ENCODE data around the gene RDH16. TPM values are rescaled to one million over a fixed set of nuclear protein-coding genes. Genes with fewer than 3 reads are reported as not detected.

RDH16 gene, protein sequence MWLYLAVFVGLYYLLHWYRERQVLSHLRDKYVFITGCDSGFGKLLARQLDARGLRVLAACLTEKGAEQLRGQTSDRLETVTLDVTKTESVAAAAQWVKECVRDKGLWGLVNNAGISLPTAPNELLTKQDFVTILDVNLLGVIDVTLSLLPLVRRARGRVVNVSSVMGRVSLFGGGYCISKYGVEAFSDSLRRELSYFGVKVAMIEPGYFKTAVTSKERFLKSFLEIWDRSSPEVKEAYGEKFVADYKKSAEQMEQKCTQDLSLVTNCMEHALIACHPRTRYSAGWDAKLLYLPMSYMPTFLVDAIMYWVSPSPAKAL
- under 1 TPM; 0.28 to 0.68 (median 0.37) TPM for polyA plus RNA-seq (ENCODE audit: insufficient read length in 3 of 3)

- no peak for DNase-seq (ENCODE audit: low read depth in 3 of 3, low spot score in 2 of 3)
Observed at GRCh38 chr12:56957229-56958052, at the start of gene RDH16. TSS of gene RDH16 (minus strand) at chr12:56957608. CDS start at chr12:56957462, 146 bp downstream.

DNA sequence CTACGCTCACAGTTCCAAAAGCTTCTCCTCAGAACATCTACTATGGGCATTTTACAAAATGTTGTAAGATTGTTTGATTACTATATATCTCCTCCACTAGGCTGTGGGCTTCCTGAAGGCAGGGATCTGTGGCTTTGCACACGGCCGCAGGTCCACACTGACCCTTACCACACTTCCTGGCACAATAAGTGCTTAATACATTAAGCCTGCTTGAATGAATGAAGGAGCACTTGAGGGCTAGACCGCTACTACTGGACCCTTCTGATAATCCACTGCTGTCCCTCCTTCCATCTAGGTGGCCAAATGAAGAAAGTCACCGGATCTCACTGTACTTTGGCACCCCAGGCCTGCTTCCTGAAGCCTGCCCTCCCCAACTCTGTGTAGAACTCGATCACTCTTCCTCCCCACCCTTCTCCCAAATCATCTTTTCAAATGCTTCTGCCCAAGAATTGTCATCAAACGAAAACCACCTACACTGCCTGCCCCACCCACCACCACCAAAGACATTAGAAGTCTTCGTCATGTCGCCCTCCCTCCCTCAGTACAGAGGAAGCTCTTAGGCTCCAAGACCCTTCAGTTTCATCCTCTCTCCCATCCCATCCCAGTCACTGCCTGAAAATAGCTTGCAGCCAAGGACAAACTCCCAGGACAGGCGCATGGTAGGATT, 49.5 kb upstream of the RDH16 start:
- no peak for DNase-seq (ENCODE audit: low read depth in 3 of 3, low spot score in 2 of 3)

- DNase-seq (ENCODE audit: low read depth in 3 of 3, low spot score in 2 of 3) = no peak
Observed at GRCh38 chr12:57005980-57006808, 48.8 kb upstream of the RDH16 start, which contains the start of gene ZBTB39. TSS of gene ZBTB39 (minus strand) at chr12:57006546. CDS start at chr12:57004917, 1,629 bp downstream.

GRCh38 chr12:57004651-57005050, 47.2 kb upstream of the RDH16 start:
- no peak for DNase-seq (ENCODE audit: low read depth in 3 of 3, low spot score in 2 of 3)

GRCh38 chr12:57003395-57003794, 46.0 kb upstream of the RDH16 start:
- no peak for DNase-seq (ENCODE audit: low read depth in 3 of 3, low spot score in 2 of 3)

DNA sequence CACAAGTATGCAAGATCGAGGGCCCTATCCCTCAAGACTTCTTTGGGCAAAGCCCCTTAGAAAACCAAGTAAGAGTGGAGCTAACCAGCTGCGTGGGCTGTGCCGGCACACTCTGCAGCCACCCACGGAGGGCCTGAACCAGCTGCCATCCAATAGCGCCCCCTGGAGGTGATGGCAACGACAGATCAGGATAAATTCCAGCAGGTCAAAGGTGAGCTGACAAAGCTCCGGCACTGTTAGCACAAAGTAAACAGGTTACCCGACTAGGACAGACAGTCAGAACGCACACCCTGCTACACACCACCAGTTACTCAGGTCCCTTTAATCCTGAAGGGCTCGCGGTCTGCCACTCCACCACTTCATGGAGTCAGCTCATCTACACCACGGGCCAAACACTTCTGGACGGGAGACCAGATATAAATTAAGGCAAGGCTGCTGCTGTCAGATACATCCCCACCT, 44.1 kb upstream of the RDH16 start:
- no peak for DNase-seq (ENCODE audit: low read depth in 3 of 3, low spot score in 2 of 3)

DNA sequence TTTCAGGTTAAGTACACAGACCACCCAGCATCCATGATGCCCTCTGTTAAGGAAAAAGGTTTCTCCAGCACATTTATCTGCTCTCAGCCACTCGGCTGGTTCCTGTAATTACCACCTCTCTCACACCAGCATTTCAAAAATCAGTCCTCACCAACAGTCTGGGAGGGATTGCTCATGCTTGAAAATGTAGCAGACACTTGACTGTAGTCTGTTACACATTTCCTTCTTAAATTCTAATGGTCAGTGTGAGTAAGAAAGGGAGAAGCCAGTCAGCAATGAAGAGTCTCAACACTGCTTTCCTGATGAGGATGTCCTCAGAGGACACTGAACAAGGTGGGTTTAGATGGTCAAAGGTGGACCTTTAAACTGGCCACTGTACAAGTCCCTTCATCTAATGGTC, 43.0 kb upstream of the RDH16 start:
- no peak for DNase-seq (ENCODE audit: low read depth in 3 of 3, low spot score in 2 of 3)

DNA sequence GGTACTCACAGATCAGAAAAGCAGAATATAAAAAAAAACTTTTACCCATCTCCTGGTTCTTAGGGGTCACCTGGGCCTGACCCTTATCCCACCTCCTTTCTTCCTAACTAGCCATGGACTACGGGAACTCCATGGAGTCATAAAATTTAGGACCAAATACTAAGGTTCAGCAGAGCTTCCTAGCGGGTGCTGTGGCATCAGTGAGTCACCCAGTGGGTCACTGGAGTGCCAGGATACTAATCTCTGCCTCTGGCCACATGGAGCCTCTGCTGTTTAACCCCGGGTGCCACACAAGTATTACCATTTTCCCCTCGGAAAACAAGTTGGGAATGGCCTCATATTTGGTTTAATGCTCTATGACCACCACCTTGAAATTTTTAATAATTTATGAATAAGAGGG, 42.0 kb upstream of the RDH16 start:
- no peak for DNase-seq (ENCODE audit: low read depth in 3 of 3, low spot score in 2 of 3)

DNA sequence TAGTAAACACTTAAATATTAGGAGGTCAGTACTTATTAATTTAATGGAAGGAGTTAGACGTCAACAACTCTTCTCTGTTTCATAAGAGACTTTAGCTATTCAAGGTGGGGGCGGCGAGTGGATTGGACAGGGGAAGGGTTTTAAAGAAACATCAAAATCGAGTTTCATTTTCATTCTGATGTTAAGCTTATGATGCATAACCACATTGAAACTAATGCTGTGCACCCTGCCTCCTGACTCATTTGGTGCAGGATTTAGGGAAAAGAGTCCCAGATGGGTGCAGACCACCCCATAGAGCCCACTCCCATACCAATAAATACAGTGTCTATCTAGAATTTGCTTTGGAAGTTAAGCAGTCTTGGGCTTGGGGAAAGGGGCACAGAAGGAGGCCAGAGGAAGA, 41.6 kb upstream of the RDH16 start:
- DNase-seq (ENCODE audit: low read depth in 3 of 3, low spot score in 2 of 3) = no peak

DNA sequence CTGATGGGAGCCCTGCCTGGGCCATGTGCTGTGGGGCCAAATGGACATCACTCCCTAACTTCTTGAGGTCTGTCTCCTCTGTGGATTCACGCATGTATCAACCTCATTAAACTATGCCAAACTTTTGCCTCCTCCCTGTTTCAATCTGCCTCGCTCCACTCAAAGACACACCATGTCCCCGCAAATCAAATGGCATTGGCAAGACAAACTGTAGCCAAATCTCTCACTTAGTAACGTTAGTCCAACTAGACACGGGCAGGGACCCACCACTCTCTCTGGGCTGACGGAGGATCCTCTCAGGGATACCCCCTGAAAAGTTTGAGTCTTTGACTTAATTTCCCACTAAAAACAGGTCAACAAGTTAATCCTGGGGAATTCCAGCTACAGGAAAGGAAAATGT, 40.9 kb upstream of the RDH16 start:
- DNase-seq (ENCODE audit: low read depth in 3 of 3, low spot score in 2 of 3) = no peak

DNA sequence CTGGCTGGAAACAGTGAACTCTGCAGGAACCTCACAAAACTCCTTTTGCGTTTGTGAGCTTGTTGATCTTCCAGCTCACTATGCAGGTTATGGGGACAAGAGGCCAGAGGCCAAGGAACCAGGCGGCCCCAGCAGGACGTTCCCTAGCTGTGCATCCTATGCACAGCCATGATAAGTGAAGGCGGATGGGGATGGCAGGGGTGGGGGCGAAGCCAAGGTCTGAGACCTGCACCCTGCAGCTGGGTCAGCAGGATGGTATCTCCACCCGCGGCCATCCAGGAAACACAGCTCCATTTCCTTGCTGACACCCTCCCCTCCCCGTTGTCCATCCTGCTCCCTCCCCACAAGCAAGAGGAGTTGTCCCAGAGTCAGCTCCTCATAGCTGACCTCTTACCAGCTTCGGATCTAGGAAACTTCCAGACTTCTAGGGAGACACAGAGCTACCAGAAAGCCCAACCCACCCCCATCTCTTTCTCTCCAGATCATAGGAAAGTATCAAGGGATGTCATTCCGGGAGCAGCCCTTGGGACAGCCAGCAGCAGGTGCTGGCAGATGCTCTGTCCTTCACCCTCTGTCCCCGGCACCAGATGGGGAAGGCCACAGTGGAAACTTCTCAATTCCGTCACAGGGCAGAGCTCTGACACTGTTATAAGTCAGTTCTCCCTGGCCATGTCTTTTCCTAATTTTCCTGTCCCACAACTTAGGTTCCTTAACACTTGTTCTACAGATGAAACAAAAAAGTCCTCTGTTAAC, 39.6 kb upstream of the RDH16 start:
- no peak for DNase-seq (ENCODE audit: low read depth in 3 of 3, low spot score in 2 of 3)

DNA sequence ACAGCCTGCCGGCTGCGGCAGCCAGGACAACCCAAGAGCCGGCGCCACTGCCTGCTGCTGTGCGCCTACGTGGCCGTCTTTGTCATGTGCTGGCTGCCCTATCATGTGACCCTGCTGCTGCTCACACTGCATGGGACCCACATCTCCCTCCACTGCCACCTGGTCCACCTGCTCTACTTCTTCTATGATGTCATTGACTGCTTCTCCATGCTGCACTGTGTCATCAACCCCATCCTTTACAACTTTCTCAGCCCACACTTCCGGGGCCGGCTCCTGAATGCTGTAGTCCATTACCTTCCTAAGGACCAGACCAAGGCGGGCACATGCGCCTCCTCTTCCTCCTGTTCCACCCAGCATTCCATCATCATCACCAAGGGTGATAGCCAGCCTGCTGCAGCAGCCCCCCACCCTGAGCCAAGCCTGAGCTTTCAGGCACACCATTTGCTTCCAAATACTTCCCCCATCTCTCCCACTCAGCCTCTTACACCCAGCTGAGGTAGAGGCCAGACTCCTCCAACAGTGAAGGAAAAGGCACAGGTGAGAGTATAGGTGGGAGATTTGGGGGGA, 38.6 kb upstream of the RDH16 start:
- DNase-seq (ENCODE audit: low read depth in 3 of 3, low spot score in 2 of 3) = no peak

DNA sequence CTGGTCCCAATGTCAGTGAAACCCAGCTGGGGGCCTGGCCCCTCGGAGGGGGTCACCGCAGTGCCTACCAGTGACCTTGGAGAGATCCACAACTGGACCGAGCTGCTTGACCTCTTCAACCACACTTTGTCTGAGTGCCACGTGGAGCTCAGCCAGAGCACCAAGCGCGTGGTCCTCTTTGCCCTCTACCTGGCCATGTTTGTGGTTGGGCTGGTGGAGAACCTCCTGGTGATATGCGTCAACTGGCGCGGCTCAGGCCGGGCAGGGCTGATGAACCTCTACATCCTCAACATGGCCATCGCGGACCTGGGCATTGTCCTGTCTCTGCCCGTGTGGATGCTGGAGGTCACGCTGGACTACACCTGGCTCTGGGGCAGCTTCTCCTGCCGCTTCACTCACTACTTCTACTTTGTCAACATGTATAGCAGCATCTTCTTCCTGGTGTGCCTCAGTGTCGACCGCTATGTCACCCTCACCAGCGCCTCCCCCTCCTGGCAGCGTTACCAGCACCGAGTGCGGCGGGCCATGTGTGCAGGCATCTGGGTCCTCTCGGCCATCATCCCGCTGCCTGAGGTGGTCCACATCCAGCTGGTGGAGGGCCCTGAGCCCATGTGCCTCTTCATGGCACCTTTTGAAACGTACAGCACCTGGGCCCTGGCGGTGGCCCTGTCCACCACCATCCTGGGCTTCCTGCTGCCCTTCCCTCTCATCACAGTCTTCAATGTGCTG, 38.0 kb upstream of the RDH16 start:
- no peak for DNase-seq (ENCODE audit: low read depth in 3 of 3, low spot score in 2 of 3)

- DNase-seq (ENCODE audit: low read depth in 3 of 3, low spot score in 2 of 3) = no peak
Observed at GRCh38 chr12:56994231-56994746, 36.9 kb upstream of the RDH16 start.

DNA sequence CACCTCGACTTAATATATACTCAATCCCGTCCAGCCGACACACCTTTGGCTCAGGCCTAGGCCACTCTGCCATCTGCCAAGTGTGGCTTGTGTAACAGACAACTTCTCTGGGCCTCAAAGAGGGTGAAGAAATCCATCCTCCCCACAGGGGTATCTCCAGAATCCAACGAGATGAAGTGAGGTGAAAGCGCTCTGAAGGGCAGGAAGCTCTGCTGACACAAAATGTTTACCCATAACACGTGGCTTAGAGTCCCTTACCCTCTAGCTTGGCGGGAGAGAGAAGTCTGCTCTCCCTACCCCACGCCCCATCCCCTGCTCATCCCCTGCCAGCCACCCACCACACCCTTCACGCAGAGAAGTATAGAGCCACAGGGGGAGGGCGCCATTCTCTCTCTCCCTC, 35.9 kb upstream of the RDH16 start:
- no peak for DNase-seq (ENCODE audit: low read depth in 3 of 3, low spot score in 2 of 3)

GRCh38 chr12:56991319-56992246, 34.2 kb upstream of the RDH16 start:
- no peak for DNase-seq (ENCODE audit: low read depth in 3 of 3, low spot score in 2 of 3)

DNA sequence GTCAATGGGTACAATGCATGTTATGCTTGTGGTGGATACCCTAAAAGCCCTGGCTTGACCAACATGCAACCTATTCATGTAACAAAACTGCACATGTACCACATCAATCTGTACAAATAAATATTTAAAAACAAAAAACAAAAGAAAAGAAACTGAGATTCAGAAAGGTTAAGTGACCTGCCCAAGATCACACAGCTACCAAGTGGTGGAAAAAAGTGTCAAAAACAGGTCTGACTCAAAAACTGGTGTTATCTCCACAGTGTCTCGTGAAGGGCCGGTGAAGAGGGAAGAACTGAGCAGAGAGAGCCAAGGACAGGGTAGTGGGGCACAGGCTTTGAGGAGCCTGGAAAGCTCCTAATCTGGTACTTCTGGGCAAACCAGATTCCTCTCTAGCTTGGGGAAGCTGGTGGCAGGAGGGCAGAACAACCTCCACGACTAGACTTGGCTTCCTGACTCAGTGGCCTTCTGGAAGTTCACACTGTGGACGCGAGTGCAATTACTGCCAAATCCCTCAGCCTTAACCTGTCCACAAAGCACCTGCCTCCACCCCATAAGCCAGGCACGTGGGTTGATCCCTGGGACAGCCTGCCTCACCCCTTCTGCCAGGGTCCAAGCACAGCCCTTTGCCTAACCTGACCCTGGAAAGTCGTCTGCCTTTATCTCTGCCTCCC, 33.4 kb upstream of the RDH16 start:
- no peak for DNase-seq (ENCODE audit: low read depth in 3 of 3, low spot score in 2 of 3)

All from right renal cortex interstitium (tissue), 3 donors.